Islet precursor cell (in vitro differentiated cells): Measurements from ENCODE around the gene ZBED1.
A peak's percentile ranks its signal among the peaks of the same experiment; 100 is the strongest.
"Not testable (repeated sequence)": the region's sequence is repeated elsewhere in the genome, so short reads cannot be mapped to it uniquely, and the experiment has no call there.

Experiments
- DNase-seq: peaks from one replicate; pipeline ENCODE4 v3.0.0-alpha.2; 2018

The ZBED1 gene

DNA sequence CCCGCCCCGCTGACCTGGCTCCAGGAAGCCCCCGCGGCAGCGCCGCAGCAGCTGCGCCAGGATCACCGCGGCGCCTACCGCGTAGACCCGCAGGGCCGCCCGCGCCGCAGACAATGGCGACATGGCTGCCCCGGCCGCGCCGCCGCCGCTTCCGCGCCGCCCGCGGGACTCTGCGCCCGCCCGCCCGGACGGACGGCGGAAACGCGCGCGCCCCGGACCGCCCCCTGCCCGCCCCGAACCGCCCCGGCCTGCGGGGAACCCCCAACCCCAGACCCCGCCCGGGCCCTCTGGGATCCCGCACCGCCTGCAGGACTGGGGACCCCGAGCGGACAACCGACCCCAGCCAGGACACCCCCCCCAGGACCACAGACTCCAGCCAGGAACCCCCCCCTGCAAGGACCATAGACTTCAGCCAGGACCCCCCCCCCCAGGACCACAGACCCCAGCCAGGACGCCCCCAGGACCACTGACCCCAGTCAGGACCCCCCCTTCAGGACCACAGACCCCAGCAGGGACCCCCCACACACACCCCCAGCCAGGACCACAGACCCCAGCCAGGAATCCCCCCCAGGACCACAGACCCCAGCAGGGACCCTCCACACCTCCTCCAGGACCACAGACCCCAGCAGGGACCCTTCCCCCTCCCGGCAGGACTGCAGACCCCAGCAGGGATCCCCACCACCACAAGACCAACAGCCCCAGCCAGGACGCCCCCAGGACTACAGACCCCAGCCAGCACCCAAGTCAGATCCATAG lies at the start of gene ZBED1, which contains the start of gene DHRSX:
ZBED1 (minus strand) TSS at position 174 of the 756 bp plus-strand sequence. CDS start 10,257 bp downstream, outside the sequence.
DHRSX (minus strand) TSS at position 174 of the 756 bp plus-strand sequence; CDS start at position 123, 51 bp downstream.
- no peak for DNase-seq

DNA sequence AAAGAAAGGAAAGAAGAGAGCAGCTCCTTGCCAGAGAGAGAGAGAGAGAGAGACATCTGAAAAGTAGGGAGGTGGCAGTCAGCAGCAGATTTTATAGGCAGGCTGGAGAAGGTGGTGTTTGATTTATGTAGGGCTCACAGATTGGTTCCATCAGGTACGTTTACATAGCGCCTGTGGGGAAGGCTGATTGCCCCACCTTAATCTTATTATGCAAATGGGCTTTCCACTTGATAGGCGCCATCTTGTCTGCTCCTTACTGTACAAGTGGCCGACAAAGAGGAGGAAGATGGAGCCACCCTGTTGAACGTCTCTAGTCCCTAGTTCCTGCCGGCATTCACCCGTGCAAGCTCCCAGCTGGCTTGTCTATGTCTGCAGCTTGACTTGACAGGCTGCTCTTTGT lies 49.1 kb upstream of the ZBED1 start:
- no peak for DNase-seq

DNA sequence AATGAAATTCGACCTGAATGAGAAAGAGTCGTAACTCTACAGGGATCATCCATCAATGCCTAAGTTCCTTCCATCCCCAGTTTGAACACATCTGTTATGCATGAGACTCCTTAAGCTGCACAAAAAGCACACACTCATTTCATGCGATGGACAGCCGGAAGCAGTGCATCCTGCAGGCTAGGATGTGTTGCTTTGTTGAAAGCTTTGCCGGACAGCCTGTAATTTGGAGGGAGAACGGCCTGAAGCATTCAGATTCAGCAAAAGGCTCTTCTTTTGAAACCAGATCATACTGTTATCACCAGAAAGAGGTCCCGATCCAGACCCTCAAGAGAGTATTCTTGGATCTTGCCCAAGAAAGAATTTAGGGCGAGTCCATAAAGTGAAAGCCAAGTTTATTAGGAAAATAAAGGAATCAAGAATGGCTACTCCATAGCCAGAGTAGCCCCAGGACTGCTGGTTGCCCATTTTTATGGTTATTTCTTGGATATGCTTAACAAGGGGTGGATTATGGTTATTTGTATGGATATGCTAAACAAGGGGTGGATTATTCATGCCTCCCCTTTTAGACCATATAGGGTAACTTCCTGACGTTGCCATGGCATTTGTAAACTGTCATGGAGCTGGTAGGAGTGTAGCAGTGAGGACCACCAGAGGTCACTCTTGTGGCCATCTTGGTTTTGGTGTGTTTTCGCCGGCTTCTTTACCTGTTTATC lies 48.1 kb upstream of the ZBED1 start:
- no peak for DNase-seq

DNA sequence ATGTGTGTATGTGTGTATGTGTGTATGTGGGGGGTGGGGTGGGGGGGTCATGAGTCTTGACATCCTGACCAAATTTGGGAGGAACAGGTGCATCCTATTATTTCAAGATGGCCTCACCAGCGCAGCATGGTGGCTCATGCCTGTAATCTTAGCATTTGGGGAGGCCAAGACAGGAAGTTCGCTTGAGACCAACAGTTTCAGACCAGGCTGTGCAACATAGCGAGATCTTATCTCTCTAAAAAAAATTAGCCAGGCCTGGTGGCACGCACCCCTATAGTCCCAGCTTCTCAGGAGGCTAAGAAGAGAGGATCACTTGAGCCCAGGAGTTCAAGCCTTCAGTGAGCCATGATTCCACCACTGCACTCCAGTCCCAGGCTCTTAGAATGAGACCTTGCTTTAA lies 47.0 kb upstream of the ZBED1 start:
- no peak for DNase-seq

DNA sequence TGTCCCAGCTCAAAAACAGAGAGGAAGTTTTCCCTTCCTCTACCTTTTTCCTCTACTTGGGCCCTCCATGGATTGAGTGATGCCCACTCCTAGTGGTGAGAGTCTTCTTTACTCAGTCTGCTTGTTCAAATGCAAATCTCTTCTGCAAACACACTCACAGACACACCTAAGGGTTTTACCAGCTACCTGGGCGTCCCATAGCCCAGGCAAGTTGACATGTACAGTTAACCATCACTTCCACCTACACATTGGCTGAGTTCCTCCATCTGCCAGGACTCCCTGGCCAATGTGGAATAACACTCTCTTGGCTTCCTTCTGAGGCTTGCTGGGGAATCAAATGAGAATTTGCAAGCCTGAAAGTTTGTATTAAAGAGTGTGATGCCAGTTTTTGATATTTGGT lies 45.7 kb upstream of the ZBED1 start:
- DNase-seq, result no peak

DNA sequence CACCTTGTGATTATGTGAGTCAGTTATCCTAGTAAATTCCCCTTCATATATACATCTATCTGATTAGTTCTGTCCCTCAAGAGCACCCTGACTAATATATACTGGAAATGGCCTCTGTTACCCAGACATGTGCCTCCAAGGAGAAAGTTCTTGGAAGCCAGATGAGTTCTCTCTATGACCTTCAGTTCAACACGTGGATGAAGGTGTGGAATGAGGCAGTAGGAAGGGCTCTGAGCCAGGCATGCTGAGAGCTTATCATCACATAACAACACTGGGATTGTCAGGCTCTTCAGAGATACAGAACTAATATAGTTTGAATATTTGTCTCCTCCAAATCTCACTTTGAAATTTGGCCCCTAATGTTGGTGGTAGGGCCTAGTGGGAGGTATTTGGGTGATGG lies 44.4 kb upstream of the ZBED1 start:
- no peak for DNase-seq

DNA sequence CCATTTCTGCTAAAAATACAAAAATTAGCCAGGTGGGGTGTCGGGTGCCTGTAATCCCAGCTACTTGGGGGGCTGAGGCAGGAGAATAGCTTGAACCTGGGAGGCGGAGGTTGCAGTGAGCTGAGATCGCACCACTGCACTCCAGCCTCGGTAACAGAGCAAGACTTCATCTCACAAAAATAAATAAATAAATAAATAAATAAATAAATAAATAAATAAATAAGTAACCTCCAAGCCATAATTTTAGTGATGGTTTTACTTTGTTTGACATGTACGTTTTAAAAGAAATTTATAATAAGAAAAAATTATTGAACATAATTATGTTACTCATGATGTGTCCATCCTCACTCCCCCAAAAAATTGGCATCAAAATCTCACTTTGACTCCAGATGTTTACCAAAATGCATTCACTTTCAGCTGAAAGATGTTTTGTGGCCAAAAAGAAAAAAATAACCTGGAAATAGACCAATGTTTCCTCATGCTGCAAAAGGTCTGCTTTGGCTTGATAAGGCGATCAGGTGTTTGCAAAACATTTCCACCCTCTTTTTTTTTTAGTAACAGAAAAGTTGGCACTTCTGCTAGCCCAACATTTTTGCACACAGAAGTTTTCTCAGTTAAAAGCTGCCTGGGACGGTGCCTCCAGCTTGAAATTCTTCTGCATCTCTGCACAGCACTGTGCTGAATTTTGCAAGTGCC lies 42.2 kb upstream of the ZBED1 start:
- no peak for DNase-seq

DNA sequence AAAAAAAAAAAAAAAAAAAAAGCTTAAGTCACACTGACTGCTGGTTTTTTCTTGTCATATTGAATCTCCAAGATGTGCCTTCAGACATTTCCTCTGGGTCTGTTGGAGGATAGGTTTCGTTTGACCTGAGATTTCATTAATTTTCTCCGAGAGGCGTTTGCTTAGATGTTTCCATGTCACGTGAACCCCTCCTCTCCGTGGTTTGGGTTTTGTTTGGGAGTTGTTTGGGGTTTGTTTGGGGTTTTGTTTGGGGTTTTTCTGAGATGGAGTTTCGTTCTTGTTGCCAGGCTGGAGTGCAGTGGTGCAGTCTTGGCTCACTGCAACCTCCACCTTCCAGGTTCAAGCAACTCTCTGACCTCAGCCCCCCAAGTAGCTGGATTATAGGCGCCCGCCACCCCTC lies 40.8 kb upstream of the ZBED1 start:
- DNase-seq, result no peak

DNA sequence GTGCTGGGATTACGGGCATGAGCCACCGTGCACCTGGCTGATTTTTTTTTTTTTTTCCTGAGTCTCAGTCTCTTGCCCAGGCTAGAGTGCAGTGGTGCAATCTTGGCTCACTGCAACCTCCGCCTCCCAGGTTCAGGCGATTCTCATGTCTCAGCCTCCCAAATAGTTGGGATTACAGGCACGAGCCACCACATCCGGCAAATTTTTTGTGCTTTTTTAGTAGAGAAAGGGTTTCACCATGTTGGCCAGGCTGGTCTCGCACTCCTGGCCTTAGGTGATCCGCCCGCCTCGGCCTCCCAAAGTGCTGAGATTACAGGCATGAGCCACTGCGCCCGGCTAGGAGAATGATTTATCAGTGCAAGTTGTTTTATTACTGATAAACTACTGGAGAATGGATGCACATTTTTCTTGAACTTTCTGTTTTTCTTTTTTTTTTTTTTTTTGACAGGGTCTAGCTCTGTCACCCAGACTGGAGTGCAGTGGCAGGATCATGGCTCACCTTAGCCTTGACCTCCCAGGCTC lies 39.7 kb upstream of the ZBED1 start:
- no peak for DNase-seq

DNA sequence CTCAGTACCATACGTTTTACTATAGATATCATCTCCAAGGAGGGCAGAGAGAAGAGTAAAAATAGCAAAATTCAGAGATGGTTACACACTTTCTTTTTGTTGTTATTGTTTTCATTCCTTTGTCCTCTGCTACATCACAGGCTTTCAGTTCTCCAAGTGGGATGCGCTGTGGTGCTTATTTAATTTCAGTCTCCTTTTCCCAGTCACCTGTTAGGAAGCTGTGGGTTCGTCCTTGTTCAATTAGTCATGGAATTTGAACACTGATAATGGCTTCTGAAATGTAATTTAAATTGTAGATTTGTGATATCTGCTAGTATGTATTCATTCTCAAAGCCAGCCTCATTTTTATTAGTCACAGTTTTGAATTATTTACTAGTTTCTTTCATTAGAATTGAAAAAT lies 38.8 kb upstream of the ZBED1 start:
- DNase-seq, result no peak

DNA sequence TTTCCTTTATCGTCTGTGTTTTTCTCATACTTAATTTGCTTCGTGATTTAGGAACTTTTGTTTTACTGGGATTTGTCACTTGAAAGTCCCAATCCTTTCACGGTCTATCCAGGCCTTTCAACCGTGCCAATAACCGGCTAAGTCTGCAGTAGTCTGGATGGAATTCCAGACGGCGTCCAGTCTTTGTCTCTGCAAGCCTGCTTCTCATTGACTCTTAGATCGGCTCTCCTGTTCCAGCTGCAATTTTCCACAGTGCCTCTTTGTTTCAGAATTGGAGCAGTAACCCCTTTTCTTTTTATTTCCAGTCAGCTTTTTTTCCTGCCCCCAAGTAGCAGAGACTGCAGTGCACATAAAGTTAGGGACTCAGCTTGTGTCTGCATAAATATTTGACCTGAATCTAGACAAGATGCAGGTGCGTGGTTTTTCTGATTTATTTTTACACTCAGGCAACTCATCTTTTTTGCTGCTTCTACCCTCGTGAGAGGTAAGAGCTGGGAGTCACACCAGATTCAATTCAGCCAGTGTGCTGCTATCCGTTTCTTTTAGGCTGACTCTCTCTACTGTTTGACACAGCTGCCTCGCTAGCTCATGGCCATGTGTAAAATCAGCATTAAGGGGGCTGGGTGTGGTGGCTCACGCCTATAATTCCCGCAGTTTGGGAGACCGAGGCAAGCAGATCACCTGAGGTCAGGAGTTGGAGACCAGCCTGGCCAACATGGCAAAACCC lies 37.4 kb upstream of the ZBED1 start:
- DNase-seq, result peak; percentile 74

DNA sequence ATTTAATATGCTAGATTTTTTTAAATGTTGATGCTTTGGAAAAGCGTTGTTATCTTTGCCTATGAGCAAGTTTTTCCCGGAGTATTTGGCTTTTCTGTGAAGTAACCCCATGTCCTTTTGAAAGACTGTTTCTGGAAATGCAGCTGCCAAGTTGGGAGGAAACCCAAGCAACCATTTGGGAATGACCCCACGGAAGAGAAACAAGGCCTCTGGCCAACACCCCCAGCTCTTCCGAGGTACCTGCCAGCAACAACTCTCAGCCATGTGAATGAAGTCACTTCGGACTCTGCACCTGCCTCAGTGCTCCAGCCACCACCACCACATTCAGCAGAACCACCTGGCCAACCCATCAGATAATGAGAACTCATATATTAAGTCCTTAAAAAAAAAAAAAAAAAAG lies 36.2 kb upstream of the ZBED1 start:
- DNase-seq, result no peak

DNA sequence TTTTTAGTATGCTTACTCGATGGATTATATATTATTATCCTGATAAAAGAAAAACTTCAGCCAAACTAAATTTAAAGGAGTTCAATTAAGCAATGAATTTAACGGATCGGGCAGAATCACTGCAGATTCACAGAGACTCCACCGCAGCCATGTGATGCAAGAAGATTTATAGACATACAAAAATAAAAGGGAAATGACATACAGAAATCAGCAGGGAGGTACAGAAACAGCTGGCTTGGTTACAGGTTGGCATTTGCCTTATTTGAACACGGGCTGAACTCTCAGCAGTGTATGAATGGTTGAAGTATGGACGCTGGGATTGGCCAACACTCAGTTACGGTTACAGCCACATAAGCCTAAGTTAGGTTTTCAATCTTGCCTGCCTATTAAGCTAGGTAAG lies 35.4 kb upstream of the ZBED1 start:
- no peak for DNase-seq

DNA sequence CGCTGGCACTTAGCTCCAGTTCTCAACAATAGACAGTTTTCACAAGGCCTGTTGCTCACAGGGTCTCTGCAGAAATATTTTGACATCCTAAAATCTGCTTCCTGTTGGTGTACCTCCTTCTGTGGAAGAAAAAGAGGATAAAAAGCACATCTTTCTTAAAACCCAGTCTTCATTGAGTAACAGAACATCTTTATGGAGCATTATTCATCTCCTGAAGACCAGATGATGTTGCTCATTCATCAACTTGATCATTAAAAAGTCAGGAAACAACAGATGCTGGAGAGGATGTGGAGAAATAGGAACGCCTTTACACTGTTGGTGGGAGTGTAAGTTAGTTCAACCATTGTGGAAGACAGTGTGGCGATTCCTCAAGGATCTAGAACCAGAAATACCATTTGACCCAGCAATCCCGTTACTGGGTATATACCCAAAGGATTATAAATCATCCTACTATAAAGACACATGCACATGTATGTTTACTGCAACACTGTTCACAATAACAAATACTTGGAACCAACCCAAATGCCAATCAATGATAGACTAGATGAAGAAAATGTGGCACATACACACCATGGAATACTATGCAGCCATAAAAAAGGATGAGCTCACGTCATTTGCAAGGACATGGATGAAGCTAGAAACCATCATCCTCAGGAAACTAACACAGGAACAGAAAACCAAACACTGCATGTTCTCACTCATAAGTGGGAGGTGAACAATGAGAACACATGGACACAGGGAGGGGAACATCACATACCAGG lies 33.7 kb upstream of the ZBED1 start:
- DNase-seq, result not testable (repeated sequence)

DNA sequence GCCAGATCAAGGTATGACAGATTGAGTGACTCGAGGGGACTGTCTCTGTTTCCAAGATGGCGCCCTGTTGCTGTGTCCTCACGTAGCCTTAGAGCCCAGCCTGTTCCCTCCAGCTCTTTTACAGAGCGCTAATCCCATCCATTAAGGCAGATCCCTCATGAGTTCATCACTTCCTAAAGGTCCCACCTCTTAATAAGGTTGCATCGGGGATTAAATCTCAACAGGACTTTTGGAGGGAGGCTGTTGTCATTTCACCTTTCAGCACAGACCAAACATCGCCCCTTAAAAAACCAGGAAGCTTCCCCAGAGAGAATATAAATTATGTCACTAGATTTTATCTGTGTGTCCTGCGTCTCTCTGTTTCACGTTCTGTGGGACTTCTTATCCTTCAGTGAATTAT lies 32.6 kb upstream of the ZBED1 start:
- no peak for DNase-seq

DNA sequence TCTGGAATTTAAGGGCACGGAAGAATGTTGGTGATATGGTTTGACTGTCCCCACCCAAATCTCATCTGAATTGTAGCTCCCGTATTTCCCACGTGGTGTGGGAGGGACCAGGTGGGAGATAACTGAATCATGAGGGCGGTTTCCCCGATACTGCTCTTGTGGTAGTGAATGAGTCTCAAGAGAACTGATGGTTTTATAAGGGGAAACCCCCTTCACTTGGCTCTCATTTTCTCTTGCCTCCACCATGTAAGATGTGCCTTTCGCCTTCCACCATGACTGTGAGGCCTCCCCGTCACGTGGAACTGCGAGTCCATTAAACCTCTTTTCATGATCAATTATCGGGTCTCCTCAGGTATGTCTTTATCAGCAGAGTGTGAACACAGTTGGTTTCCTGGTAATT lies 25.6 kb upstream of the ZBED1 start:
- DNase-seq, result no peak

DNA sequence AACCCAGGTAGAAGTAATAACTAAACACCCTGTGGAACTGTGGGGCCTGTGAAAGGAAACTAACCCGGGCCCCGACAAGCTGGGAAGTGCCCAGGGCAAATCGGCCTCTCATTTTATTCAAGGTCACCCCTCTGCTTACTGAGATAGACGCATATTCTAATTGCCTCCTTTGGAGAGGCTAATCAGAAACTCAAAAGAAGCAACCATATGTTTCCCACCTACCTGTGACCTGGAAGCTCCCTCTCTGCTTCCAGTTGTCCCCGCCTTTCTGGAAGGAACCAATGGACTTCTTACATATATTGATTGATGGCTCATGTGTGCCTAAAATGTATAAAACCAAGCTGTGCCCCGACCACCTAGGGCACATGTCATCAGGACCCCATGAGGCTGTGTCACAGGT lies 23.1 kb upstream of the ZBED1 start:
- no peak for DNase-seq

DNA sequence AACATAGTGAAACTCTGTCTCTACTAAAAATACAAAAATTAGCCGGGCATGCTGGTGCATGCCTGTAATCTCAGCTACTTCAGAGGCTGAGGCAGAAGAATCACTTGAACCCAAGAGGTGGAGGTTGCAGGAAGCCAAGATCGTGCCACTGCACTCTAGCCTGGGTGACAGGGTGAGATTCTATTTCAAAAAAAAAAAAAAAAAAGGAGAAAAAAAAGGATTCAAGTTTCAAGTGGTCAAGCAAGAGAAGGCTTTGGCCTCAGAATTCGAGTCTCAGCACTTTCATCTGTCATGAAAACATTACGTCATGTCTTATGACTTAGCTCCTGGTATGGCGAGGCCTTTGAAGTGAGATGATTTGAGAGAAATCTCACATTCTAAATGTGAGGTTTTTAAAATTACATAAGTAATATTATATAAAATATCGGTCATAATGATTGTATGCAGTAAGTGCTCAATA lies 21.2 kb upstream of the ZBED1 start:
- no peak for DNase-seq

DNA sequence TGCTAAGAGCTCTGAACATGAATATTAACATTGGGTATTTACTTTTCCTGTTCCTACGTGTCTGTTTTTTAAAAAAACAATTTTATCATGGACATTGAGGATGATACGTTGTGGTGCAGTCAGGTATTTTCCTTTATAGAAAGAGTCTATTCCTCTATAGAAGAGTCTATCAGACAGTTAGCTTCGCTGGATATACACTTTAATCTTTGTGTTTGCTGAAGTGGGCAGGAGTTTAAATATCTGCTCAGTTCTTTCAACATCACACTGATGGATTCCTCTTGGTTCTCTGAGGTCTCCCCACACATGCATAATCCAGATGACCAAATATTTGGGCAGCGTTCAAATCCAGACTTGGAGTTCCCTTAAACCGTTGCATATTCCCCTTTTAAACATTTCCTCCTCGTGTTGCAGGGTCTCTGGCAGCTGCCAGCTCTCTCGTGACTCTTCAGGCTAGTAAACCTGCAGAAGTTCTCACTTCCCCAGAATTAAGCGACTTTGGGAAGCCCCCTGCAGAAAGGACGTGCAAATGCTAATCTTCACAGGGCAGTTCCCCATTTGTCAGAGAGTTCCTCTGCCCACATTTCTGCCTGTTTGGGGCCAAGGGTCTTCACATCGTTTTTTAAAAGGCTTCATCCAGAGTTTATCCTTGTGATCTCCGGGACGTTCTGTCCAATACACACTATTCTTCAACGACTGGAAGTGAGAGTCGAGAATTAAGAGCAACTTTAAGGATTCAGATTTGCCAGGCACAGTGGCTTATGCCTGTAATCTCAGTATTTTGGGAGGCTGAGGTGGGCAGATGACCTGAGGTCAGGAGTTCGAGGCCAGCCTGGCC lies 20.5 kb upstream of the ZBED1 start:
- no peak for DNase-seq

DNA sequence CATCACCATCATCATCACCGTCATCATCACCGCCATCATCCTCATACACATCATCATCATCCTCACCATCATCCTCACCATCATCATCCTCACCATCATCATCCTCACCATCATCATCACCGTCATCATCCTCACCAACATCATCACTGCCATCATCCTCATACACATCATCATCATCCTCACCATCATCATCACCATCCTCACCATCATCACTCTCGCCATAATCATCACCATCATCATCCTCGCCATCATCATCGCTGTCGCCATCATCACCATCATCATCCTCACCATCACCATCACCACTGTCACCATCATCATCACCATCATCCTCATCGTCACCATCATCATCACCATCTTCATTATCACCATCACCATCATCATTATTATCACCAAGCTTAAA lies 19.8 kb upstream of the ZBED1 start:
- DNase-seq, result no peak

DNA sequence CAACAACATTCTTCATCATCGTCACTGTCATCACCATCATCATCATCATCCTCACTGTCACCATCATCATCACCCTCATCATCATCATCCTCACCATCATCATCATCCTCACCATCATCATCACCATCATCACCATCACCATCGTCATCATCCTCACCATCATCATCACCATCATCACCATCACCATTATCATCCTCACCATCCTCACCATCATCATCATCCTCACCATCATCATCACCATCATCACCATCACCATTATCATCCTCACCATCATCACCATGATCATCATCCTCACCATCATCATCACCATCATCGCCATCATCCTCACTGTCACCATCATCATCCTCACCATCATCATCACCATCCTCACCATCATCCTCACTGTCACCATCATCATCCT lies 18.9 kb upstream of the ZBED1 start:
- not testable (repeated sequence) for DNase-seq
